HG02763 (cell line): ENCODE data around the gene ATP6AP1.

Experiments used
- ATAC-seq: cut with Tn5 transposase; IDR thresholded peaks from one replicate; pipeline ENCODE4 v1.9.1; 2021; ENCODE audit warnings: mild to moderate bottlenecking, moderate library complexity; ENCODE audit not compliant: unreplicated experiment

ATP6AP1 gene

GRCh38 chrX:154430479-154430878, 2.0 kb downstream of the ATP6AP1 start:
- ATAC-seq, result no peak

GRCh38 chrX:154430916-154431315, 2.4 kb downstream of the ATP6AP1 start:
- ATAC-seq, result no peak

GRCh38 chrX:154431341-154431740, 2.9 kb downstream of the ATP6AP1 start:
- no peak for ATAC-seq

- no peak for ATAC-seq
Observed at GRCh38 chrX:154432210-154432609, 3.7 kb downstream of the ATP6AP1 start.

- ATAC-seq, result no peak
Observed at GRCh38 chrX:154433605-154434004, 5.1 kb downstream of the ATP6AP1 start.

GRCh38 chrX:154434394-154435168, 6.1 kb downstream of the ATP6AP1 start:
- no peak for ATAC-seq

GRCh38 chrX:154435171-154435733, 6.8 kb downstream of the ATP6AP1 start:
- no peak for ATAC-seq

GRCh38 chrX:154436374-154436982, 8.0 kb downstream of the ATP6AP1 start:
- ATAC-seq, result no peak

- no peak for ATAC-seq
Observed at GRCh38 chrX:154436983-154437752, 8.7 kb downstream of the ATP6AP1 start, which contains the start of gene GDI1. Gene GDI1, plus strand, starts transcription at chrX:154437154. Its CDS starts 101 bp downstream, at chrX:154437255.

GRCh38 chrX:154437971-154438893, 9.8 kb downstream of the ATP6AP1 start:
- ATAC-seq, result no peak

GRCh38 chrX:154439841-154440240, 11.4 kb downstream of the ATP6AP1 start:
- no peak for ATAC-seq

- no peak for ATAC-seq
Observed at GRCh38 chrX:154440623-154441357, 12.3 kb downstream of the ATP6AP1 start.

GRCh38 chrX:154441564-154441963, 13.1 kb downstream of the ATP6AP1 start:
- ATAC-seq, result no peak

- ATAC-seq, result no peak
Observed at GRCh38 chrX:154441984-154442707, 13.7 kb downstream of the ATP6AP1 start.

GRCh38 chrX:154443479-154443910, 15.0 kb downstream of the ATP6AP1 start:
- no peak for ATAC-seq

- ATAC-seq, result peak; percentile 68
Observed at GRCh38 chrX:154443992-154444754, 15.7 kb downstream of the ATP6AP1 start, which contains the start of gene FAM50A. Gene FAM50A, plus strand, starts transcription at chrX:154444141. Its CDS starts 95 bp downstream, at chrX:154444236.

GRCh38 chrX:154444755-154445246, 16.3 kb downstream of the ATP6AP1 start:
- no peak for ATAC-seq

- no peak for ATAC-seq
Observed at GRCh38 chrX:154445776-154446175, 17.3 kb downstream of the ATP6AP1 start.
